Loucy (cell line): ENCODE data around the gene HIVEP2.

ENCODE experiments used
- CTCF ChIP-seq: fragments of 200-600 bp; sonication (generic); conservative IDR thresholded peaks from 2 replicates; pipeline ENCODE4 v1.5.1; 2014; ENCODE audit warnings: mild to moderate bottlenecking, antibody characterized with exemption, low read length
- EZH2phosphoT487 ChIP-seq: fragments of 200-600 bp; IDR thresholded peaks from 2 replicates; pipeline ENCODE4 v1.6.1; 2018; ENCODE audit warnings: antibody characterized with exemption, mild to moderate bottlenecking, moderate library complexity, borderline replicate concordance

GRCh38 chr6:142705054-142705453, 239.9 kb downstream of the HIVEP2 start:
- no peak for TF ChIP-seq CTCF
- no peak for TF ChIP-seq EZH2phosphoT487
